NCI-H345 treated with DMSO at 0.1 percent for 48 hours (cell line): ENCODE data around the gene PGBD1.
"Not testable (repeated sequence)": the region's sequence is repeated elsewhere in the genome, so short reads cannot be mapped to it uniquely, and the experiment has no call there.

Experiments used
- DNase-seq: peaks from one replicate; lab custom pipeline; 2025; ENCODE audit not compliant: unreplicated experiment; lab: John Stamatoyannopoulos, UW

PGBD1 gene

GRCh38 chr6:28269492-28269891 lies 11.9 kb upstream of the PGBD1 start:
- no peak for DNase-seq

- DNase-seq = no peak
Measured at GRCh38 chr6:28274888-28275287, 6.5 kb upstream of the PGBD1 start.

- DNase-seq = no peak
Measured at GRCh38 chr6:28277746-28278145, 3.6 kb upstream of the PGBD1 start.

- DNase-seq = no peak
Measured at GRCh38 chr6:28280595-28281287, 631 bp upstream of the PGBD1 start.

- DNase-seq = no peak
Measured at GRCh38 chr6:28282926-28283325, 1.6 kb downstream of the PGBD1 start.

- DNase-seq = no peak
Measured at GRCh38 chr6:28291573-28291972, 10.2 kb downstream of the PGBD1 start.

GRCh38 chr6:28295326-28295725 lies 14.0 kb downstream of the PGBD1 start:
- DNase-seq = no peak

- no peak for DNase-seq
Measured at GRCh38 chr6:28296520-28297060, 15.2 kb downstream of the PGBD1 start.

GRCh38 chr6:28303570-28303969 lies 22.2 kb downstream of the PGBD1 start:
- DNase-seq = no peak

- DNase-seq = not testable (repeated sequence)
Measured at GRCh38 chr6:28306363-28306762, 25.0 kb downstream of the PGBD1 start.

- no peak for DNase-seq
Measured at GRCh38 chr6:28311139-28311823, 29.9 kb downstream of the PGBD1 start.

- DNase-seq = no peak
Measured at GRCh38 chr6:28312939-28313338, 31.6 kb downstream of the PGBD1 start.

GRCh38 chr6:28315628-28316027 lies 34.3 kb downstream of the PGBD1 start:
- DNase-seq = no peak

GRCh38 chr6:28317866-28318265 lies 36.5 kb downstream of the PGBD1 start:
- not testable (repeated sequence) for DNase-seq

GRCh38 chr6:28322661-28323060 lies 41.3 kb downstream of the PGBD1 start:
- DNase-seq = no peak

GRCh38 chr6:28323813-28324424 lies 42.5 kb downstream of the PGBD1 start:
- no peak for DNase-seq

GRCh38 chr6:28326371-28326948 lies 45.1 kb downstream of the PGBD1 start:
- no peak for DNase-seq

- DNase-seq = no peak
Measured at GRCh38 chr6:28330041-28330440, 48.7 kb downstream of the PGBD1 start.

- no peak for DNase-seq
Measured at GRCh38 chr6:28333047-28333446, 51.7 kb downstream of the PGBD1 start.

- no peak for DNase-seq
Measured at GRCh38 chr6:28333599-28334018, 52.2 kb downstream of the PGBD1 start.

- DNase-seq = no peak
Measured at GRCh38 chr6:28334286-28335039, 53.1 kb downstream of the PGBD1 start.
